ENCODE data around the gene ABCG1.
"Not testable (repeated sequence)": the region's sequence is repeated elsewhere in the genome, so short reads cannot be mapped to it uniquely, and the experiment has no call there.

Gene ABCG1

GRCh38 chr21:42276526-42277154 is 57.7 kb downstream of the ABCG1 start:
- DNase-seq, result no peak

- DNase-seq, result no peak
Measured at GRCh38 chr21:42277593-42277992, 58.7 kb downstream of the ABCG1 start.

- DNase-seq, result no peak
Measured at GRCh38 chr21:42278451-42279149, 59.7 kb downstream of the ABCG1 start.

- no peak for DNase-seq
Measured at GRCh38 chr21:42279341-42279871, 60.5 kb downstream of the ABCG1 start.

GRCh38 chr21:42279888-42280287 is 60.9 kb downstream of the ABCG1 start:
- DNase-seq, result no peak

GRCh38 chr21:42280356-42281180 is 61.6 kb downstream of the ABCG1 start:
- no peak for DNase-seq

- no peak for DNase-seq
Measured at GRCh38 chr21:42281181-42281680, 62.3 kb downstream of the ABCG1 start.

GRCh38 chr21:42282021-42282420 is 63.1 kb downstream of the ABCG1 start:
- no peak for DNase-seq

- DNase-seq, result no peak
Measured at GRCh38 chr21:42282715-42283114, 63.8 kb downstream of the ABCG1 start.

- DNase-seq, result no peak
Measured at GRCh38 chr21:42285569-42286245, 66.8 kb downstream of the ABCG1 start.

- no peak for DNase-seq
Measured at GRCh38 chr21:42286416-42286815, 67.5 kb downstream of the ABCG1 start.

- no peak for DNase-seq
Measured at GRCh38 chr21:42287193-42288083, 68.5 kb downstream of the ABCG1 start.

GRCh38 chr21:42288962-42289361 is 70.0 kb downstream of the ABCG1 start:
- no peak for DNase-seq

GRCh38 chr21:42289926-42290325 is 71.0 kb downstream of the ABCG1 start:
- no peak for DNase-seq

- no peak for DNase-seq
Measured at GRCh38 chr21:42290505-42290904, 71.6 kb downstream of the ABCG1 start.

GRCh38 chr21:42291003-42291750 is 72.2 kb downstream of the ABCG1 start:
- DNase-seq, result no peak

GRCh38 chr21:42291751-42292562 is 73.0 kb downstream of the ABCG1 start:
- DNase-seq, result no peak

GRCh38 chr21:42292563-42293142 is 73.7 kb downstream of the ABCG1 start:
- DNase-seq, result not testable (repeated sequence)

- no peak for DNase-seq
Measured at GRCh38 chr21:42293649-42294272, 74.8 kb downstream of the ABCG1 start.

Measured in NCI-H1436 (cell line).